GM13976 (cell line): ENCODE measurements around the gene PPOX.
A peak's percentile ranks its signal among the peaks of the same experiment; 100 is the strongest.

ENCODE experiments used
- DNase-seq: peaks from one replicate; pipeline ENCODE4 v3.0.0; 2012; ENCODE audit warnings: low spot score
- CTCF ChIP-seq: IDR thresholded peaks from 2 replicates; pipeline ENCODE4 v1.5.1; 2012; ENCODE audit warnings: borderline replicate concordance, mild to moderate bottlenecking; ENCODE audit not compliant: insufficient read depth; ENCODE audit errors: extremely low read depth, missing control alignments, control extremely low read depth
- in situ Hi-C: fragments of 300-500 bp; cut with MboI; formaldehyde crosslinking; loops from one replicate; pipeline ENCODE4 v1.12.0; 2022; ENCODE audit warnings: low sequenced_read_pairs, mixed read lengths, inconsistent platforms; ENCODE audit not compliant: unreplicated experiment

The PPOX gene

GRCh38 chr1:161180639-161181038, 14.4 kb downstream of the PPOX start:
- in situ Hi-C loops, result no loop called here
- no peak for DNase-seq

GRCh38 chr1:161182214-161182613, 16.0 kb downstream of the PPOX start:
- TF ChIP-seq CTCF, result no peak
- DNase-seq, result peak; percentile 43
- in situ Hi-C loops, result no loop called here

More at GRCh38 chr1:161180639-161181038, 14.4 kb downstream of the PPOX start:
- no peak for TF ChIP-seq CTCF

- no peak for TF ChIP-seq CTCF
- DNase-seq, result peak; percentile 85
- in situ Hi-C loops, result no loop called here
Observed at GRCh38 chr1:161185282-161185682, 19.1 kb downstream of the PPOX start.

- TF ChIP-seq CTCF, result no peak
- no peak for DNase-seq
- in situ Hi-C loops, result no loop called here
Observed at GRCh38 chr1:161185732-161186311, 19.6 kb downstream of the PPOX start.

- TF ChIP-seq CTCF, result no peak
- in situ Hi-C loops, result no loop called here
- no peak for DNase-seq
Observed at GRCh38 chr1:161187311-161187710, 21.1 kb downstream of the PPOX start.

GRCh38 chr1:161188381-161188780, 22.2 kb downstream of the PPOX start:
- DNase-seq, result no peak
- in situ Hi-C loops, result no loop called here
- no peak for TF ChIP-seq CTCF
